ENCODE results near the gene KIF26B. TPM values are rescaled to one million over a fixed set of nuclear protein-coding genes. Genes with fewer than 3 reads are reported as not detected.
"Not testable (repeated sequence)": the region's sequence is repeated elsewhere in the genome, so short reads cannot be mapped to it uniquely, and the experiment has no call there.

Gene KIF26B
- polyA plus RNA-seq, 2 of the 4 experiments (the other 2 are of a cell fraction) = 0.01 to 0.04 TPM

GRCh38 chr1:245398180-245398579 lies 243.4 kb downstream of the KIF26B start:
- Histone ChIP-seq H3K4me3 (no peak overlapping the region), H3K27ac (no peak overlapping the region), H3K4me1 (no peaks in the 10 kb centered on the region), H3K4me2 (no peak overlapping the region), H3K9me3 (no peaks in the 10 kb centered on the region)
- no peak for FAIRE-seq
- WGBS (ENCODE audit: missing lambda C conversion rate) = 59% methylated on average over 5 of the region's 5 CpGs
- ChIA-PET CTCF (no interaction called here), POLR2A (no interaction called here)
- TF ChIP-seq MAFK (IDR thresholded peaks at IDR 0.05; ENCODE audit: partially characterized antibody) = no peak
- no peak for DNase-seq (ENCODE audit: low read depth in 1 of 2, low spot score in 1 of 2)
- ATAC-seq = no peak

- DNase-seq (ENCODE audit: low read depth in 1 of 2, low spot score in 1 of 2) = no peak
- ATAC-seq = no peak
- no peak for TF ChIP-seq HOXB5 (CRISPR knock-in tag; IDR thresholded peaks at IDR 0.05)
- no peak for TF ChIP-seq KDM5A (IDR thresholded peaks at IDR 0.05)
- TF ChIP-seq HMGXB4 (CRISPR knock-in tag; IDR thresholded peaks at IDR 0.05; ENCODE audit: borderline replicate concordance) = no peak
- no peak for TF ChIP-seq RNF2 (IDR thresholded peaks at IDR 0.05; ENCODE audit: borderline replicate concordance, low read depth)
- TF ChIP-seq SREBF2 (IDR thresholded peaks at IDR 0.05) = no peak
- no peak for TF ChIP-seq REST (IDR thresholded peaks at IDR 0.05)
- no peak for TF ChIP-seq EP300 (IDR thresholded peaks at IDR 0.05)
- TF ChIP-seq POLR2A (IDR thresholded peaks at IDR 0.05; ENCODE audit: low read length) = no peak
- TF ChIP-seq MAX (IDR thresholded peaks at IDR 0.05) = no peak
- TF ChIP-seq CBX8 (IDR thresholded peaks at IDR 0.05) = no peak
- TF ChIP-seq POLR2AphosphoS2 (conservative IDR thresholded peaks at IDR 0.05; ENCODE audit: low read length) = no peak
- no peak for TF ChIP-seq JUN (IDR thresholded peaks at IDR 0.05)
- no peak for TF ChIP-seq CBX2 (IDR thresholded peaks at IDR 0.05; ENCODE audit: borderline replicate concordance, low read depth)
- no peak for TF ChIP-seq FOSB (CRISPR knock-in tag; IDR thresholded peaks at IDR 0.05)
- no peak for TF ChIP-seq MAZ (IDR thresholded peaks at IDR 0.05; ENCODE audit: borderline replicate concordance, low read depth, low read length)
- no peak for TF ChIP-seq ZC3H11A (IDR thresholded peaks at IDR 0.05)
- no peak for TF ChIP-seq BHLHE40 (IDR thresholded peaks at IDR 0.05; ENCODE audit: low read depth, low read length)
- TF ChIP-seq CTCF (IDR thresholded peaks at IDR 0.05) = no peak
- no peak for TF ChIP-seq SMC3 (IDR thresholded peaks at IDR 0.05)
- TF ChIP-seq ATOH8 (CRISPR knock-in tag; IDR thresholded peaks at IDR 0.05; ENCODE audit: low read depth) = no peak
- Histone ChIP-seq H3K27ac (no peak overlapping the region), H3K4me1 (no peaks in the 10 kb centered on the region), H3K4me3 (no peak overlapping the region), H3K9me3 (no peaks in the 10 kb centered on the region), H3K4me2 (no peak overlapping the region)
- ChIA-PET POLR2A (no interaction called here), CTCF (interaction anchor here (0.8 kb wide), 1 partner anchor 27 kb away, joined by 3 read pairs; no protein-coding TSS in a partner anchor)
- 44% methylated on average over 7 of the region's 7 CpGs for WGBS (ENCODE audit: missing lambda C conversion rate)
- no peak for FAIRE-seq
These were observed 247.2 kb downstream of the KIF26B start for GRCh38 chr1:245401881-245402587.

- CTCF ChIA-PET = interaction anchor here (0.8 kb wide), 1 partner anchor 26 kb away, joined by 3 read pairs; no protein-coding TSS in a partner anchor
- DNase-seq (ENCODE audit: low read depth in 1 of 2, low spot score in 1 of 2); ATAC-seq; H3K4me3 ChIP-seq; H3K4me2 ChIP-seq; FAIRE-seq; POLR2A ChIA-PET; H3K4me1 ChIP-seq; H3K27ac ChIP-seq; H3K9me3 ChIP-seq: not testable (repeated sequence)
- WGBS (ENCODE audit: missing lambda C conversion rate) = 48% methylated on average over 4 of the region's 4 CpGs
These were observed 248.2 kb downstream of the KIF26B start for GRCh38 chr1:245402998-245403397.

All from A549 (cell line).